NK-92 (cell line): ENCODE measurements around the gene LONP1.
"Not testable (repeated sequence)": the region's sequence is repeated elsewhere in the genome, so short reads cannot be mapped to it uniquely, and the experiment has no call there.

Source experiments
- DNase-seq: peaks from one replicate; lab custom pipeline; 2025; ENCODE audit not compliant: unreplicated experiment; lab: John Stamatoyannopoulos, UW

Gene LONP1

DNA sequence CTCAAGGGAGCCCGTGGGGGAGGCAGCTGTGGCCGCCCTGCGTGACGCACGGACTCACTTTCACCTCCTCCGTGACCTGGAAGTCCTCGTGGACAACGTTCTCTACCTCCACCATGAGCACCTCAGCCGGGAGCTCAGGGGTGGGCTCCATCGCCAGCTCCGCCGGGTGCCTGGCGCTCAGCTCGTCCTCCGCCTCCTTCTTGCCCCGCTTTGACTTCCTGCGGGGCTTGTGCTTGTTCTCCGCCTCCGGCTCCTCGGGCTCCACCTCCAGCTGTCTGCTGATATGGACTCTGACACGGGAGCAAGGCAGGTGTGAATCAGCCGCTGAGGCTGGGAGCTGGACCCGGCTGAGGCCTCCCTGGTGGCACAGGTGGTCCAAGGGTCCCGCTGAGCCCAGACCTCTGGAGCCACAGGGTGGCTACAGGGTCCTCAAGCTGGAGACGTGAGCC, 8.2 kb downstream of the LONP1 start:
- DNase-seq, result no peak

DNA sequence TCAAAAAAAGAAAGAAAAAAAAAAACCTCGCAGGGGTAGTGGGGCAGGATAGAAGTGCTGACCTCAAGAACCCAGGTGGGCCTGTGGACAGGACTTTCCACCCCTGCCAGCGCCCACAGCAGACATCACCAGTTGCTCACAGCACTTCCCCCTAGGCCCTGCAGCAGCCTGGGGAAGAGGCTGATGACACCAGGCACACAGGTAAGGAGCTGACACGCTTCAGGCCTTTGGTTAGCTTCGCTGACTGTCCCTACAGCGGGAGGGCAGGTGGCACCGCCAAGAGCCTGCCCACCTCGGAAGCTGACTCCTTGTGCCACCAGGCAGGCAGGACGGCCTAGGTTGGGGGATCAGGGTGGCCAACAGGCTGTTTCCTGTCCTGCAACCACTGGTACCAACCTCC, 8.9 kb downstream of the LONP1 start:
- DNase-seq, result no peak

DNA sequence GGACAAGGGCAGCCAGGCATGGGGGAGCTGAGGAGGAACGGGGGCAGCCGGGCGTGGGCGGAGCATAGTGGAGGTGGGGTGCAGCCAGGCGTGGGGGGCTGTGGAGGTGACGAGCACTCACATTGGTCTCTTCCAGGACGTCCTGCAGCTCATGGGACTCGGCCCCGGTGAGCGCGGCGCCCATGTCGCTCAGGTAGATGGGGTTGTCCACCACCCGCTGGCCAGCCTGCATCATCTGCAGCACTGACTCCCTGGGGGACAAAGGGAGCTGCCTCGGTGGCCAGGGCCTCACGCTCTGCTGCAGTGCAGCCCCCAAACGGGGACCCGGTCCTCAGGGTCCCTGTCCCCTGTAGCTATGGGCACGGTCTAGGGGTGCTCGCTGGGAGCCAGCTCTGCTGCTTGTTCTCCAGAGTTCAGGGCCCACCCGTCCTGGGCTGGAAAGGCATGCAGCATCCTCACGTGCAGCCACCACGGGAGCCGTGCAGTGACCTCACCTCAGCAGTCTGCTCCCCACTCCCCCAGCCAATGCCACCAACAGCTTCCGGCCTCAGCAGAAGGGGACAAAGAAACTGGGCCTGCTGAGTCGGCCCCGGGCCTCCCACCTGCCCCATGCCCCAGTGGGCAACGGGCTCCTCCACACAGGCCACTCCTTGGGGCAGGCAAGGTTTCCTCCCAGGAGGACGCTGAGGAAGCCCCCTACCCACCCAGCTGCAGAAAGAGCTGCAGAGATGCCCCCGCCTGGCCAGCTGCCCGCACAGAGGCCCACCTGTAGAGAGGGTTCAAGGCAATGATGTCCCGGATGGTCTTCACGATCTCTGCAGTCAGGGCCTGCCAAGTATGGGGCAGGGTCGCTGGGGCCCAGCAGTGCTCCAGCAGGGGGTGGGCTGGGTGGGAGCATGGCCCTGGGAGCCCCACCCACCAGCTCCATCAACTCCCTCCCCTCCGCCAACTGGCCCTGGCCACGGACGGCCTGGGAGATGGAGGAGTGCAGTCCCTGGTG, 12.1 kb downstream of the LONP1 start:
- DNase-seq, result no peak

DNA sequence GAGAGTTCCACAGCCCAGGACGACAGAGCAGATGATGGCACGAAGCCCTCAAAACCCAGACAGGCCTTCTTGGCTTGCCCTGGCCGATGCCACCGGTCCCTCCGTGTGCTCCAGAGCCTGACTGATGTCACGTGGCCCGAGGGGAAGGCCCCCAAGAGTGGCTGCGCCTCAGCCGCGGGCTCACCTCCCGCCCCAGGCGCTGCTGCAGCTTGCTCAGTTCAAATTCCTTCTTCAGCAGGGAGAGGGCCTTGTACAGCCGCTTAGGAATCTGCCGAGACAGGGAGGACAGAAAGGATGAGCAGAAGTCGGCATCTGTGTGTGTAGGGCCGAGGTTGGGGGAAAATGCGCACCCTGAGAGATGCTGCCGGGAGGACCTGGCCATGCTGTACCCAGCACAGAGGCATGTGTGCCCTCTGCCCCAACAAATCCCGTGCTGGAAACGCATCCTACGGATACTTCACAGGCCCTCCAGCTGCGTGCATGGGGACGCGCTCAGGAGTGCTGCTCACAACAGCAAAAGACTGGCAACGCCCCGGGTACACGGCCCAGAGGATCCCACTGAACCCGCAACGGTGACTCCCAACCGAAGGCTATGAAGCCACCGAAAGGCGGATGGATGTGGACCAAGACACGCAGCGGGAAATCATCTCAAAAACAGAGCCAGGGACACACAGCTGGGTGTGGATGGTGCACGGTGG, 12.9 kb downstream of the LONP1 start:
- no peak for DNase-seq

DNA sequence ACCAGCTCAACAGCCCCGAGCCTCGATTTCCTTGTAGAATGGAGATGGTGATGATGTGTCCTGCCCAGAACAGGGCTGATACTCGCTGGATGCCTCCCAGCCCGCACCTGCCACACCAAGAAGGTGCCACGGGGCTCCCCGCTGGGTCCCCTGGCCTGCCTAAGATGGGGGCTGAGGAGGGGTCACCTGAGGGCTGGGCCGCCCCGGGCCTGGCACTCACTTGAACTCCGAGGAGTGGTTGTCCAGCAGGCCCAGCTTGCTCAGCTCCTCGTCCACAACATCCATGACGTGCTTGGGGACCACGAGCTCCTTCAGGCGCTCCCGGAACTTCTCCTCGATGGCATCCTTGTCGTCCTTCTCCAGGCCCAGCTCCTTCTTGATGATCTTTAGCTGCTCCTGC, 14.4 kb downstream of the LONP1 start:
- no peak for DNase-seq

DNA sequence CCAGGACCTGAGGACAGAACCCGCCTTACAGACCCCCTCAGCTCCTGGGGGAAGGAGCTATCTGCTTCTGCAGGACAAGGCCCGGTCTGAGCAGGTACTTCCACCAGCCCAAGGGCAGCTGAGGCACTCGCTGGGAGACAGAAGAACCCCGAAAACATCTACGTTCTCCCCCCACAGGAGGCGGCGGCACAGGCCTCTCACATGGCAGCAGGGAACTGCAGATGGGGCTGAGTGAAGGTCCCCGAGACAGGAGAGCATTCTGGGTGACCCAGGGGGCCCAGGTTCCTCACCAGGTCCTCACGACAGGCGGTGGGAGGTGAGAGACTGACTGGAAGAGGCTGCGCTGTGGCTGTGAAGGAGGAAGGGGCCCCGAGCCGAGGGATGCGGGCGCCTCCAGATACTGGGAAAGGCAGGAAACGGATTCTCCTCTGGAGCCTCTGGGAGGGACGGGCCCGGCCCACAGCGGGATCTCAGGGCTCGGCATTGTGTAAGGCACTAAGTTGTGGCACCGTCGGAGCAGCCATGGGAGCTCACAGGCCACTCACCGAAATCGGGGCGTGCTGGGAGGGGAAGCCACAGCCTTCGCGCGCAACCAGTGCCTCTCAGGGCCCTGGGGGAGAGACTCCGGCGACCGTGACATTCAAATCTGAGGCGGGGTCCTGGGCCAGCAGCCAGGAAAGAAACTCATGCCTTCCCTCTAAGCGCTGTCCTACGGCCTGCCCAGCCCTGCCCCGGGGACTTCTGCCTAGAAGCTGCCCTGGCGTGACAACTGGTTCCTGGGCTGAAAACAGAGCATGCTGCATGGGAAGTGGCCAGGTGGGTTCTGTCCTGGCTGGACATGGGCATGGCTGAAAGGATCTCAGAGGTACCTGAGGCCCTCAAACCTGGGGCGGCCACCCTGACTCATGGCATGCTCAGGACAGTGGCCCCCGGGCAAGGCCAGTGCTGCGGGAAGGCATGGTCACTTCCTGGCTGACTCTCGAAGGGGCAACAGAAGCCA, 15.8 kb downstream of the LONP1 start:
- no peak for DNase-seq

DNA sequence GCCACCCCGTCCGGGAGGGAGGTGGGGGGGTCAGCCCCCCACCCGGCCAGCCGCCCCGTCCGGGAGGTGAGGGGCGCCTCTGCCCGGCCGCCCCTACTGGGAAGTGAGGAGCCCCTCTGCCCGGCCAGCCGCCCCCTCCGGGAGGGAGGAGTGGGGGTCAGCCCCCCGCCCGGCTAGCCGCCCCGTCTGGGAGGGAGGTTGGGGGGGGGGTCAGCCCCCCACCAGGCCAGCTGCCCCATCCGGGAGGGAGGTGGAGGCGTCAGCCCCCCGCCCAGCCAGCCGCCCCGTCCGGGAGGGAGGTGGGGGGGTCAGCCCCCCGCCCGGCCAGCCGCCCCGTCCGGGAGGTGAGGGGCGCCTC, 17.9 kb downstream of the LONP1 start:
- DNase-seq, result not testable (repeated sequence)

DNA sequence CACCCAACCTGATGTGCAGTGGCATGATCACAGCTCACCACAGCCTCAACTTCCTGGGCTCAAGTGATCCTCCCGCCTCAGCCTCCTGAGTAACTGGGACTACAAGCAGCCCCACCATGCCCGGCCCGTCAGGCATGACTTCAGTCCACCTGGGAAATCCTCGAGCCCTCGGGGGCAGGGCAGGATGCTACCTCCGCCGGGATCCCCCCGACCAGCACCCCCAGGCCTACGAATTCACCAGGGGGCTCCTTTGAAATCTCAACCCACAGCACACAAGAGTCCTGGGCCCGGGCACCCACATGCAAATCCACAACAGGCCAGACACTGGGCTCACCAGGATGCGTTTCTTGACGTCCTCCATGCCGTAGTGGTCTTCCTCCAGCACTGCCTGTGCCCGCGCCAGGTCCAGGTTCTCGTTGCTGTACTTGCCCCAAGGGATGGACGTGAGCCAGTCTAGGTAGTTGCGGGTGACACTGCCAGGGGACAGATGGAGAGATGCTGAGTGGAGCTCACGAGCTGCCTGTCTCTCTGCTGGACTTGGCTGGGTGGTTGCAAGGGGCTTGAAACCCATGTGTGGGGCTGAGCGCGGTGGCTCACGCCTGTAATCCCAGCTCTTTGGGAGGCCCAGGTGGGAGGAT, 19.4 kb downstream of the LONP1 start:
- no peak for DNase-seq

DNA sequence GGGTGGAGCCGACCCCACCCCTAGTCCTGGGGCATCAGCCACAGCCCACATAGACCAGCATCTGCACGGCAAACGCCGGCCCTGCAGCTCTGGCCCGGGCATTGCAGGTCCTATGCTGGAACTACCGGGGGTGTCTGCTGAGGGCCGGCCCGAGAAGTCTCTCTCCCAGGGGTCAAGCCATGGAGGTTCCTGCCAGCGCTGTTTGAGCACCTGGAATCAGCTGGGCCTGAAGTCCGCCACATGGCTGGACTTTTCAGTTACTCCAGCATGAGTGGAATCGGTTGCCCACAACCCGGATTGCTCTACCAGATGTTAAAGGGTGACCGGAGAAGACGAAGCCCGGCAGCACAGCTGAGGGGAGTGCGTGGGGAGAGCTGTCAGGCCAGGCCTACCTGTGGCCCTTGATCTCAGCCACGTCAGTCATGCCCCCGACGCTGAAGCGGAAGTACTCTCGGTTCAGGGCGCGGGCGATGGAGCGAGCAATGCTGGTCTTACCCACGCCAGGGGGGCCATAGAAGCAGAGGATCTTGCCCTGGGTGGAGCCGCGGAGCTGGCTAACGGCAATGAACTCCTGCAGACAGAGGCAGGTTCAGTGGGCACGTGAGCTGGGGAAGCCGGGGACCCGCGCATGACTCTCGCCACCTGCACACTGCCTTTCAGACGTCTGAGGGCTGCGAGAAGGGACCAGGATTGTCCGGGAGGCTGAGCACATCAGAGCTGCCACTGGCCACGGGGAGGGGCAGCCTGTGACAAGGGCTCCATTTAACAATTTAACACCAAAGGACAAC, 21.1 kb downstream of the LONP1 start:
- no peak for DNase-seq

DNA sequence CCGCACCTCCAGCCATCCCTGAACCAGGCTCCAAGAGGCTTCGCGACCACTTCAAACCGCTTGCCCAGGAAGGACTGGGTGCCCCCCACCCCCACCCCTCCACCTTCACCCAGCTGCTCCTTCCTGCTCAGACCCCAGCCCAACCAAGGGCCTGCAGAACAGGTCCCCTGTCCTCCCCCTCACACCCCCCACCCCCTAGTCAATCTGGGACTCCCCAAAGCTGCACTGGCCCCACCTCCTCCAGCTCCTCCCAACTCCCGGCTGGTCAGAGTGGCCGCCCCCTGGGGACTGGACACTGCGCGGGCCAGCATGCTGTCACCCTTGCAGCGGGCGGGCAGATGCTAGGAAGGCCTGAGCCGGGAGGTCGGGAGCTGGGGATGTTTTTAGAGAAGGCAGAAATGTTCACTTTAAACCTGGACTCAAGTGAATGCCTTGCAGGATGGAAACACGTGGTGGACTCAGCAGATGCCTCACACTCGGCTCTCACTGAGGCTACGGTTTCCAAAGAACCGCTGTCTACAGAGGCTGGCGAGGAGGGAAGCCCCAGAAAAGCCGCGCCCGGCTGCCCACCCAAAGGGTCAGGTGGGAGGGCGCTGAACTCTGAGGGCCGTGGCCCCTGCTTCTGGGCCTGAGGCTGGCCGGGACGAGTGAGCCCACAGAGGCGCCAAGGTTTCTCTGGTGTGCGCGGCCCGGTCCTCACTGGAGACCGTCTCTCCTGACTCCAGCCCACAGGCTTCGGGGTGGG, 21.9 kb downstream of the LONP1 start:
- no peak for DNase-seq

DNA sequence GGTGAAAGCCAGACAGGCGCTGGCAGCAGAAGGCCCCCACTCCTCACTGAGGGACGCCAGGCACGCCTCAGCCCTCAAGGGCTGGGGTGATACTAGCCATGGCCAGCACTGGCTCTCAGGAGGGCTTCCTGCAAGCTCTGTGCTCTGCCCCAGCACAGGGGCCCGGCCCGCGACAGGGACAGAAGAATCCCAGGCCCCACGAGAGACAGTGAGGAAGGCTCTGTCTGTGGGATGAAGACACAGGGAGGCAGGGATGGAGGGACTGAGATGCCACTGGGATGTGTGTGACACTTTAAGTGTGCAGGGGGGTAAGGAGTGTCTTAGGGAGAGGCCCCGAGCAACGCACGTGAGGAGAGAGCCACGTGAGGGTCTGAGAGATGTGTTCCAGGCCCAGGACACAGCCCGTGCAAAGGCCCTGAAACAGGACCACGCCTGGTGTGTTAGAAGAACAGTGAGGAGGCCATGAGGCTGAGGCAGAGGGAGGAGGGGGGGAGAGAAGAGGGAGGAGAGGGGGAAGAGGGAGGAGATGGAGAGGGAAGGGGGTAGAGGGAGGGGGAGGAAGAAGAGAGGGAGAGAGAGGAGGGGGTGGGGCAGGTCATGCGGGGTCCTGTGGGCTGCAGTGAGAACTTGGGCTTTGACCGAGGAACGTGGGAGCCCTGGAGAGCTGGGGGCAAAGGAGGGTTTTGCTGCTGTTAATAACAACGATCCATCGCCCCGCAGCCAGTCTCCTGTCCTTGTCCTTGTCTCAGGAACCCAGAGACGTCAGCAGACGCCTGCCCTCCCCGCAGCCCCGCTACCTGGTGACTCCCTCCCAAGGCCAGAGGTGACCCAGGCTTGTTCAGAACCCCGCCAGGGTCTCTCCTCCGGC, 22.7 kb downstream of the LONP1 start:
- no peak for DNase-seq

DNA sequence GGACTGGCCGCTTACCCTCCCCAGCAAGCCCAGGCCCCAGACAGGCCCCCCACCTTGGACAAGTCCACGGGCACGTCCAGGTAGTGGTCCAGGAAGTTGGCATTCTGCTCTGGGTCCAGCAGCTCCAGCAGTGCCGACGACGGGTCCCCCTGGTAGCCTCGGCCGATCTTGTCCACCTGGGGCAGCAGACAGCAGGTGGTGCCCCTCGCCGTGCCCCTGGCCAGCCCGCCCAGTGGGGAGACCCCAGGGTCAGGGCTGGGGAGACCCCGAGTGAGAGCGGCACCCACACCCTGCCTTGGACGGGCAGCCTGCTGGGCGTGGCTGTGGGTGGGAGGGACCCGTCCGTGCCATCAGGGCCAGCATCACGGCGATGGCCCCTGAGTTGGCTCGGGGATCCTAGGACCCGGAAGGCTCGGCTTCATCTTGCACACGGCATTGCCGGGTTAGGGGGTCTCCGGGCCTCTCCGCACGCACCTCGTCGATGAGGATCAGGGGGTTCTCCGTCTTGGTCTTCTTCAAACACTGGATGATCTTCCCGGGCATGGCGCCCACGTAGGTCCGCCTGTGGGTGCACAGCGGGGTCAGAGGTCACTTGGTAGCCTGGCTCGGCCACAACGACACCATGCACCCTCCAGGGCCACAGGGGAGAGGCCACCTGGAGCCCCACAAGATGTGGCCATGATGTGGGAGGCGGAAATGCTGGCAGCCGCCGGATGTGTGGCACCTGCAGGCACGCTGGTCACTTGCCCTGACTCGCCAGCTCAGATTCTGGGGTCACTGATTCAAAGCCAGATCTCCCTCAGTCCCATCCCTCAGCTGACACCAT, 23.5 kb downstream of the LONP1 start:
- DNase-seq, result no peak

DNA sequence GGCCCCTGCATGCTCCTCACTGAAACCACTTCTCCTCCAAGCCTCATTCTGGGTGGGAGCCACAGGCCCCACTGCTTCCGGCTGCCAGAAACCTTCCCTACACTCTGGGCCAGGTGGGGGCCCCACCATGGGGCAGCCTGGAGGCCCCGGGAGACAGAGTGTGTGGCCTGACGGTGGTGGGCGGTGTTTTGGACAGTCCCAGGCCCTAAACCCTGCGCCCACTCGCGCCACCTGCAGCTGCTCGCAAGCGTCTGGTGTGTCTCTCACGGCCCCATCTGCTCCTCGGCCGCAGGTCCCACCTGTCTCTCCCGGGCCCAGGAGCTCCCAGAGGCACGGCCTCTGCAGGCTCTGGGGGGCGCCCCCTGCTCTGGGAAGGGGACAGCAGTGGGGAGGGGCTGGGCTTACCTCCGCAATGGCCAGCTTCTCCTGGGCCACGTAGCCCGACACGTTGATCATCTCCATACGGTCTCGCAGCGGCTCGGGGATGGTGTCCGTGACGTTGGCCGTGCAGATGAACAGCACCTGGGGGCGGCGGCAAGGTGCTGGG, 24.2 kb downstream of the LONP1 start:
- DNase-seq, result no peak

DNA sequence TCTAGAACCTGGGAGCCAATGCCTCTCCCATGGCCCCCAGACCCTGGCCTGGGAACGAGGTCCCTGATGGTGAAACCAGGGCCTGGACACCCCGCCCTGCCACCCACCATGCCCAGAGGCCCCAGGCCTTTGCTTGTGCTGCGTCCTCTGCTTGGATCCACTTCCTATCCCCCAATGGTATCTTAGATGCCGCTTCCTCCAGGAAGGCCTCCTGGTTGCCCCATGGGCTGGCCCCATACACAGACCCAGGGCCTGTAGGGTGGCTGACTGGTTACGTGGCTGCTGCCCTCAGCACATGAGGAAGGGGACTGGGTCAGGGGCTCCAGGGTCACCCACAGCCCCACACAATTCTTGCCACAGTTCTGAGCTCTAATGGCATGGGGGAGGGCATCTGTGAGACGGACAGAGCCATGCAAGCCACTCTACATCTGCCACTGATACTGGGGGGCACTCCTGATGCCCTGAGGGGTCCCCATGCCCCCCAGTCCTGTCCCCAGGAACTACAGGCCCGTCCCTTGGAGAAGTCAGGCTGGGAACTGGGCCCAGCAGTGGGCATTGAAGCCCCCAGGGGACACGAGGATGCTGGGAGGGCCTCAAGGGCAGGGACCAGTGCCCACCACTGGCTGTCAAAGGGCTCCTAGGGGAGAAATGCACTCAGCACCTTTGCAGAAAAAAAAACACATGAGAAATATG, 24.8 kb downstream of the LONP1 start:
- no peak for DNase-seq

DNA sequence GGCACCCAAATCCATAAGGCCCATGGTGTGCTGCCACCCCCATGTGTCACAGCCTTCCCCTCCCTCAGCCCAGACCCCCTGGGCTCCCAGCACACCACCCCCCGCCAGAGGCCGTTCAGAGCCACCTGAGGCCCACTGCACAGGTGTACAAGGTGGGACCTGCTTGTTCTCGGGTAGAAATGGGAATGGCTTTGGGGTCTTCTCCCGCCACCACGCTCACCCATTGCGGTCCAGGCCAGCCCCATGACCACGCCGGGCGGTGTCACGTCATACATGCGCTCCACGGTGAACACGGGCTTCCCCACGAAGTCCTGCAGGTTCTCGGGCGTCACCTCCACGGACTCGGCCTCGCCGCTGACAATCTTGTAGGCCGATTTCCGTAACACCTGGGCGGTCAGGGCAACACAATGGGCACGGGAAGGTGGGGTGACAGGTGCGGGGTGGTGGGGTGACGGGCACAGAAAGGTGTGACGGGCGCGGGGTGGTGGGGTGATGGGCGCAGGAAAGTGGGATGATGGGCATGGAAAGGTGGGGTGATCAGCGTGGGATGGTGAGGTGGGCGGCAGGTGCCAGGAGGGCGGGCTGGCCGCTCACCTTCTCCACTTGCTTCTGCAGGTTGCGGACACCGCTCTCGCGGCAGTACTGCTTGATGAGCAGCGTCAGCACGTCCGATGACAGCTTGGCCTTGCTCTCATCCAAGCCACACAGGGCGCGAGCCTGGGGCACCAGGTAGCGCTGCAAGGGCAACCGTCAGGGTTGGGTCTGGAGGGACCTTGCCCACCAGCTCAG, 25.6 kb downstream of the LONP1 start:
- no peak for DNase-seq
